Prostate gland (tissue), 2 donors: Measurements from ENCODE around the gene IRX4.

Source experiments
- CTCF ChIP-seq, 4 experiments: fragments of 200-600 bp in 2 of 4; fragments of 450-650 bp in 2 of 4; sonication (generic) in 2 of 4; IDR thresholded peaks; 1 replicate in 3 of 4; 2 replicates in 1 of 4; pipeline ENCODE4 v1.5.1; 2016 to 2019; ENCODE audit warnings: antibody characterized with exemption in 4 of 4, mild to moderate bottlenecking in 2 of 4, moderate library complexity in 2 of 4
- POLR2A ChIP-seq: fragments of 450-650 bp; IDR thresholded peaks from one replicate; pipeline ENCODE4 v1.6.1; 2016; ENCODE audit warnings: antibody characterized with exemption, mild to moderate bottlenecking
- POLR2AphosphoS5 ChIP-seq: sonication (generic); formaldehyde crosslinking; IDR thresholded peaks from one replicate; pipeline ENCODE4 v1.6.1; 2017; ENCODE audit warnings: antibody characterized with exemption

GRCh38 chr5:1868886-1869475, 13.7 kb downstream of the IRX4 start:
- TF ChIP-seq POLR2AphosphoS5 = no peak
- TF ChIP-seq POLR2A = no peak
- no peak for TF ChIP-seq CTCF (IDR thresholded peaks at IDR 0.05)
